Activated CD4-positive, alpha-beta T cell treated with anti-CD3 and anti-CD28 coated beads, Interleukin-2, amount 10 ng/mL, durations not matched to agents 24 days and 14 days (primary cell): ENCODE measurements around the gene PAX7. TPM values are rescaled to one million over a fixed set of nuclear protein-coding genes. Genes with fewer than 3 reads are reported as not detected.
A peak's percentile ranks its signal among the peaks of the same experiment; 100 is the strongest.
"Not testable (repeated sequence)": the region's sequence is repeated elsewhere in the genome, so short reads cannot be mapped to it uniquely, and the experiment has no call there.

ENCODE experiments used
- DNase-seq: peaks from one replicate; pipeline ENCODE4 v3.0.0; 2022
- H3K27ac Mint-ChIP-seq: one replicate; pipeline ENCODE4 v1.8.0; 2022; ENCODE audit warnings: mild to moderate bottlenecking, mixed read lengths
- H3K27me3 Mint-ChIP-seq: one replicate; pipeline ENCODE4 v1.8.0; 2022; ENCODE audit warnings: mixed read lengths
- H3K36me3 Mint-ChIP-seq: one replicate; pipeline ENCODE4 v1.8.0; 2022; ENCODE audit warnings: low read depth, mild to moderate bottlenecking, mixed read lengths
- H3K4me1 Mint-ChIP-seq: one replicate; pipeline ENCODE4 v1.8.0; 2021; ENCODE audit warnings: mixed read lengths
- H3K4me3 Mint-ChIP-seq: one replicate; pipeline ENCODE4 v1.8.0; 2022; ENCODE audit warnings: mild to moderate bottlenecking, moderate library complexity, mixed read lengths
- H3K9me3 Mint-ChIP-seq: one replicate; pipeline ENCODE4 v1.8.0; 2021; ENCODE audit warnings: mixed read lengths
- intact Hi-C: fragments of 100-400 bp; cut with micrococcal nuclease; formaldehyde crosslinking; loops from one replicate; pipeline ENCODE4 v1.15.1; 2023
- total RNA-seq: library from RNA; stranded (reverse); gene quantifications from 2 replicates; pipeline ENCODE4 v1.2.3, GENCODE V29; 2022

PAX7 gene
- total RNA-seq, result not detected in 2 replicates

GRCh38 chr1:18630511-18631495, at the start of gene PAX7:
TSS of gene PAX7 (plus strand) at chr1:18630846. CDS start at chr1:18631604, 758 bp downstream.
- Mint-ChIP-seq H3K4me1 (peaks cover 7% of the 10 kb centered on the region), H3K4me3 (no peak within 1 kb of the TSS), H3K27ac (peak within 1 kb of the TSS; percentile 64), H3K36me3 (peaks cover 5% of the 10 kb centered on the region), H3K27me3 (peaks cover 83% of the 10 kb centered on the region), H3K9me3 (no peaks in the 10 kb centered on the region)
- DNase-seq, result no peak
- intact Hi-C loops, result no loop called here

DNA sequence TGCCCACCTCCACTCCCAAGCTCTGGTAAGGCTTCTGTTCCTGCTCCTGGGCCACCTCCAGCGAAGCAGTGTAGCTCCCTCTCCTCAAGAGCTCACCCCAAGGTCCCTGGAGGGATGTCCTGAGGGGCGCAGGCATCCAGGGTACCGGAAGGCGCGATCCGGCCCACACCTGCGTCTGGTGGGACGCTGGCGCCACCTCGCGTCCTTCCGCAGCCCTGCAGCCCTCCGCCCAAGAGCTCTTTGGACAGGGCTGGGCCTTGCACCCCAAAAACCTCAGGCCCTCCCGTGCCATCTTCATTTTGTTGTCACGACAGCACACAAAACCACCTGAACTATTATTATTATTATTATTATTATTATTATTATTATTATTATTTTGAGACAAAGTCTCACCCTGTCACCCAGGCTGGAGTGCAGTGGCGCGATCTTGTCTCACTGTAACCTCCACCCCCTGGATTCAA, 49.2 kb upstream of the PAX7 start:
- intact Hi-C loops, result no loop called here
- H3K27ac Mint-ChIP-seq, result no peak overlapping the region
- H3K36me3 Mint-ChIP-seq, result no peaks in the 10 kb centered on the region
- H3K27me3 Mint-ChIP-seq, result no peaks in the 10 kb centered on the region
- DNase-seq, result peak; percentile 82
- H3K4me3 Mint-ChIP-seq, result no peak overlapping the region
- no peaks in the 10 kb centered on the region for H3K4me1 Mint-ChIP-seq
- H3K9me3 Mint-ChIP-seq, result no peaks in the 10 kb centered on the region

DNA sequence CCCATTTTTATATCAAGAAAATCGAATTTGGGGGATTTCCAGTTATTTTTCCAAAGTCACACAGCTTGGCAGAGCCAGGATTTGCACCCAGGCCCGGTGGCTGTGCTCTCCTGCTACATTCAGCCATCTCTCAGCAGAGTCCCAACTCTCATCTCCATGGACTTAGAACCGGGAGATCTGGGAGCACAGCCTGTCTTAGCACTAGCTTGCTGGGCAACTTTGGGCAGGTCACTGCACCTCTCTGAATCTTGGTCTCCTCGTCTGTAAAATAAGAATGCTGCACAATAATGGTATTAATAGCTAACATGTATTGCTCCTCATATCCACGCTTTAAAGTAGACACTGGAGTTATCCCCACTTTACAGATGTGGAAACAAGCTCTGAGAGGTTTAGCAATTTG, 47.8 kb upstream of the PAX7 start:
- Mint-ChIP-seq H3K4me1 (no peaks in the 10 kb centered on the region), H3K27ac (no peak overlapping the region), H3K27me3 (peaks cover 3% of the 10 kb centered on the region), H3K9me3 (no peaks in the 10 kb centered on the region), H3K36me3 (no peaks in the 10 kb centered on the region), H3K4me3 (no peak overlapping the region)
- intact Hi-C loops, result no loop called here
- no peak for DNase-seq

DNA sequence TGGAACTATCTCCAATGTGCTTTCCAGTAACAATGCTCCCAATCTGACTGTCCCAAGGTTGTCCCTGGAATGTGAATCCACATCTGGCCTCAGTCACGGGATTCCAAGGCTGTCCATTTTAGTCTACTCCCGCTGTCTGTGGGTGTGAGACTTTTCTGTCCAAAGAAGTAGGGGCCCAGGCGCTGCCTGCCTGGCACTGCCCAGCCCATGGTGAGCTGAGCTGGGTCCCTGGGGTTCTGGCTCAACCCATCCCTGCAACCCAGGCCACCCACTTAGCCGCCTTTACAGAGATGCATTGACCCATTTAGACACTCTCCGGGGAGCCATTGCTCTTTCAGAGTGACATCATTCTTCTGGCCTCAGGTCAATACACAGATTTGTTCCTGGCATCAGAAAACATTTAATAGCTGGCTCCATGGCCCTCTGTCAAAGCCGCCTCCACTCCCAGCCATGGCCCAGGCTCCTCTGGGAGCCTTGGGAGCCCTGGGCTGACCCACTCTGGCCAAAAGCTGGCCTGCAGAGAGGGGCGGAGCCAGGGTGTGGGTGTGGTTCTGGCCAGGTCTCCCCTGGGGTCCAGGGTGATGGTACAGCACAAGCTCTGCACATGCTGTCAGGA, 47.2 kb upstream of the PAX7 start:
- H3K9me3 Mint-ChIP-seq, result no peaks in the 10 kb centered on the region
- intact Hi-C loops, result no loop called here
- no peak overlapping the region for H3K4me3 Mint-ChIP-seq
- no peaks in the 10 kb centered on the region for H3K4me1 Mint-ChIP-seq
- H3K36me3 Mint-ChIP-seq, result no peaks in the 10 kb centered on the region
- H3K27me3 Mint-ChIP-seq, result peaks cover 3% of the 10 kb centered on the region
- no peak for DNase-seq
- no peak overlapping the region for H3K27ac Mint-ChIP-seq

DNA sequence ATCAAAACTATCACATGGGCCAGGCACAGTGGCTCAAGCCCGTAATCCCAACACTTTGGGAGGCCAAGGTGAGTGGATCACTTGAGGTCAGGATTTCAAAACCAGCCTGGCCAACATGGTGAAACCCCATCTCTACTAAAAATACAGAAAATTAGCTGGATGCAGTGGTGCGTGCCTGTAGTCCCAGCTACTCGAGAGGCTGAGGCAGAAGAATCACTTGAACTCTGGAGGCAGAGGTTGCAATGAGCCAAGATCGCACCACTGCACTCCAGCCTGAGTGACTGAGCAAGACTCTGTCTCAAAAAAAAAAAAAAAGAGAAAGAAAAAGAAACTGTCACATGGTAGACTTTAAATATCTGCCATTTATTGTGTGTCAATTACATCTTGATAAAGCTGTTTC, 44.6 kb upstream of the PAX7 start:
- H3K36me3 Mint-ChIP-seq, intact Hi-C loops, H3K27ac Mint-ChIP-seq, DNase-seq, H3K9me3 Mint-ChIP-seq, H3K4me3 Mint-ChIP-seq, H3K27me3 Mint-ChIP-seq, H3K4me1 Mint-ChIP-seq: not testable (repeated sequence)

DNA sequence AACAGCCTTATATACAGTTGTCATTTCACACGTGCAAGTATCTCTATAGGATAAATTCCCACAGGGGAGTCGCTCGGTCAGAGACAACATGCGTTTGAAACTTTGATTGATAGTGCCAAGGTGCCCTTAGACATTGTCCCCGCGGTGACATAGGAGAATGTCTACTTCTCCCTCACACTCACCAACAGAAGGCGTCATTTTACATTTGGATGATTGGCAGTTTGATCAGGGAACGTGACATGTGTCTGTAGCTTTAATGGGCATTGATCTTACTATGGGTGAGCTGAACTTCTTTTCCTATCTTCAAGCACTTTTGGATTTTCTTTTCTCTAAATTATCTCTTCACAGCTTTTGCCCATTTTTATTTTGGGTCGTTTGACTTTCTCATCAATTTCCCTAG, 42.6 kb upstream of the PAX7 start:
- Mint-ChIP-seq H3K27ac (no peak overlapping the region), H3K9me3 (no peaks in the 10 kb centered on the region), H3K27me3 (peaks cover 3% of the 10 kb centered on the region), H3K4me3 (no peak overlapping the region), H3K36me3 (no peaks in the 10 kb centered on the region), H3K4me1 (no peaks in the 10 kb centered on the region)
- intact Hi-C loops, result no loop called here
- DNase-seq, result no peak

GRCh38 chr1:18592368-18592767, 38.3 kb upstream of the PAX7 start:
- DNase-seq, result no peak
- no peaks in the 10 kb centered on the region for H3K36me3 Mint-ChIP-seq
- intact Hi-C loops, result no loop called here
- H3K9me3 Mint-ChIP-seq, result no peaks in the 10 kb centered on the region
- no peak overlapping the region for H3K27ac Mint-ChIP-seq
- peaks cover 7% of the 10 kb centered on the region for H3K27me3 Mint-ChIP-seq
- no peaks in the 10 kb centered on the region for H3K4me1 Mint-ChIP-seq
- no peak overlapping the region for H3K4me3 Mint-ChIP-seq

DNA sequence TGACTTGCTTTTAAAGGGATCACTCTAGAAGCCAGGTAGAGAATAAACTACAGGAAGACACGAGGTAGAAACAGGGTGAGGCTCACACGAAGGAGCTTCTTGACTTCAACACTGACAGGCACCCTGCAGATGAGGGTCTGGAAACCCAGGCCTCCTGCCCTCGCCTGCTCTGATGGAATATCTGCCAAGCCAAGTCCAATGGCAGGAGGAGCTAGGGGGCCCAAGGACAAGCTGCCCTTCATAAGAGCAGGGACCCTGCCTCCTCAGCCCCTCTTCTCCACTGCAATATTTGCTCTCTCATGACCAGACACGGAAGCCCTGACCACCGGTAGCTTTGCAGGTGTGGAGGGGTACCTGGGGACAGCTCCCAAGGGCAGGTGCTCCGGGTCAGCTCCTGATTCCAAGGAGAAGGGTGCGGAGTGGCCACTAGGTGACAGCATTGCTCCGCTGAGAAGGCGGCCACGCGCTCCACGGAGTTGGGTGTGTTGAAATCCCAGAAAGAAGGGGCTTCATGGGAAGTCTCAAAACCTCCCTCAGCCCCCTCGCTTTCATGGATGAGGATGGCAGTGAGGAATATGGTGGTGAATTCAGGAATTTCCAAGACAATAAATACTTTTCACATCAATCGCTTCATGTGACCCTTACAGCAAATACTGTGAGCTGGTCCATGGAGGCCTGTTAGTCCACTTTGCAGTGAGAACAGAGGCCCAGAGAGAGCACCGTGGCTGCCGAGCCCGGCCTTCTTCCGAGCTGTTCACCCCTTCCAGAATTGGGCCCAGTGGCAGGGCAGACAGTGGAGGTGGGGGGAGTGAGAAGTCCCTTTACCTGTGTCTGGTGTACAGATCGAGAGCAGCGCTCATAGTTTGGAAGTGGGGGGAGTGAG, 33.2 kb upstream of the PAX7 start:
- Mint-ChIP-seq H3K27ac (no peak overlapping the region), H3K36me3 (no peaks in the 10 kb centered on the region), H3K27me3 (peaks cover 15% of the 10 kb centered on the region), H3K4me3 (no peak overlapping the region), H3K4me1 (no peaks in the 10 kb centered on the region), H3K9me3 (no peaks in the 10 kb centered on the region)
- peak; percentile 85 for DNase-seq
- intact Hi-C loops, result loop anchor here (1.0 kb wide), 1 partner anchor 84 kb away; no protein-coding TSS in a partner anchor

DNA sequence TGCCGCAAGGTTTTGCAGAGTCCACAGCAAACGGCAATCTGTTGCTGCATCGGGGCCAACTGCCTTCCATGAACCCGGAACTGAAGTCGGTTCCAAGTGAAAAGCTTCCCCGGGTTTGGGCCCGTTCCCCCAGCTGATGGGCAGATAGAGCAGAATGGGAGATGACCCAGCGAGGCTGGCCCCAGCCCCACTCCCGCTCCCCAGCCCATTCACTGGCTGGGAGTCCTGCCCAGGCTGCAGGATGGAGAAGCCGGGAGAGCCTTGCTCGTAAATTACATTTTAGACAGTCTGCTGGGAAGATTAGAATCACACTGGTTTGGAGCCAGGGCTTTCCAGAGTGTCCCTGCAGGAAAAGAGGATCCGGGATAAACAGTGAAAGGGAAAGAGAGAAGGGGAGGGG, 31.6 kb upstream of the PAX7 start:
- no peak for DNase-seq
- Mint-ChIP-seq H3K27ac (no peak overlapping the region), H3K36me3 (no peaks in the 10 kb centered on the region), H3K4me1 (no peaks in the 10 kb centered on the region), H3K9me3 (no peaks in the 10 kb centered on the region), H3K4me3 (no peak overlapping the region), H3K27me3 (peaks cover 11% of the 10 kb centered on the region)
- intact Hi-C loops, result no loop called here

DNA sequence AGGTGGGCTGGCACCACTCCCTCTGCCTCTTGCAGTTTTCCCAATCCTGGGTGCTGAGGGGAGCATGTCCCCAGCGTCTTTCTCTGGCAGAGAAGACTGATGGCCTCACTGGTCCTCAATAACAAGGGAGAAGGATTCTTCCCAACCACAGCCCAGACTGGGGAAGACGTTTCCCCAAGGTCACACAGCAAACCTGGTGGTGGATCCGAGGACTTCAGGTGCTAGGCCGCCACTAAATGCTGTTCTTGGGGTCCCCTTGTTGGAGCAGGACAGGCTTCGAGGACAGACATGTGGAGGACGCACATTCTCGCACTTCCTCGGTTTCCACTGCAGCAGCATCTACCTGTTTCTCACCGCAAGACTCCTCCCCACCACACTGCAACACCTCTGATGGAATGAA, 30.9 kb upstream of the PAX7 start:
- Mint-ChIP-seq H3K27ac (no peak overlapping the region), H3K36me3 (no peaks in the 10 kb centered on the region), H3K27me3 (peaks cover 11% of the 10 kb centered on the region), H3K4me1 (no peaks in the 10 kb centered on the region), H3K4me3 (no peak overlapping the region), H3K9me3 (no peaks in the 10 kb centered on the region)
- DNase-seq, result no peak
- intact Hi-C loops, result no loop called here

DNA sequence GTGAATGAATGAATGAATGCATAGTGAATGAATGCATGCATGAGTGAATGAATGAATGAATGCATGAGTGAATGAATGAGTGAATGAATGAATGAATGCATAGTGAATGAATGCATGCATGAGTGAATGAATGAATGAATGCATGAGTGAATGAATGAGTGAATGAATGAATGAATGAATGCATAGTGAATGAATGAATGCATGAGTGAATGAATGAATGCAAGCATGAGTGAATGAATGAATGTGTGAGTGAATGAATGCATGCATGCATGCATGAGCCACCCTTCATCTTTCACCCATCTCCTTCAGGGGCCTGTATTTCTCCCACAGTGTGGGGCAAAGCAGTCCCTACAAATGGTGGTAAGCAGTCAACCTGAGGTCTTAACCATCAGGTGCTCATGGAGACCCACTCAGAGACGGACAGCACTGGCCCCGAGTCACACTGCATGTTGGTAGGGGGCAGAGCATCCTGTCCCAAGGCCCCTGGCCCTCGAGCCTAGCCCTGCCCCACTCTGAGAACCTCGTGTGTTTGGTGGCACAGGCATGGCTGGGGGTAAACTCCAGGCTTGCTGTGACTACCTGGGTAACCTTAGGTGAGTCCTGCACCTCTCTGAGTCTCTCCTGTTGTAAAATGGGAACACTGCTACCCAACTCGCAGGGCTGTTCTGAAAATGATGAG, 28.0 kb upstream of the PAX7 start:
- no peaks in the 10 kb centered on the region for H3K36me3 Mint-ChIP-seq
- no peak overlapping the region for H3K4me3 Mint-ChIP-seq
- no peak for DNase-seq
- H3K27me3 Mint-ChIP-seq, result peaks cover 8% of the 10 kb centered on the region
- H3K9me3 Mint-ChIP-seq, result no peaks in the 10 kb centered on the region
- intact Hi-C loops, result no loop called here
- no peak overlapping the region for H3K27ac Mint-ChIP-seq
- no peaks in the 10 kb centered on the region for H3K4me1 Mint-ChIP-seq

- H3K4me1 Mint-ChIP-seq, result no peaks in the 10 kb centered on the region
- no peaks in the 10 kb centered on the region for H3K9me3 Mint-ChIP-seq
- H3K4me3 Mint-ChIP-seq, result no peak overlapping the region
- intact Hi-C loops, result no loop called here
- no peaks in the 10 kb centered on the region for H3K36me3 Mint-ChIP-seq
- DNase-seq, result no peak
- H3K27ac Mint-ChIP-seq, result no peak overlapping the region
- peaks cover 6% of the 10 kb centered on the region for H3K27me3 Mint-ChIP-seq
Observed at GRCh38 chr1:18603212-18603852, 27.3 kb upstream of the PAX7 start.
